Measurements from ENCODE around the gene EDN3.

Gene EDN3

DNA sequence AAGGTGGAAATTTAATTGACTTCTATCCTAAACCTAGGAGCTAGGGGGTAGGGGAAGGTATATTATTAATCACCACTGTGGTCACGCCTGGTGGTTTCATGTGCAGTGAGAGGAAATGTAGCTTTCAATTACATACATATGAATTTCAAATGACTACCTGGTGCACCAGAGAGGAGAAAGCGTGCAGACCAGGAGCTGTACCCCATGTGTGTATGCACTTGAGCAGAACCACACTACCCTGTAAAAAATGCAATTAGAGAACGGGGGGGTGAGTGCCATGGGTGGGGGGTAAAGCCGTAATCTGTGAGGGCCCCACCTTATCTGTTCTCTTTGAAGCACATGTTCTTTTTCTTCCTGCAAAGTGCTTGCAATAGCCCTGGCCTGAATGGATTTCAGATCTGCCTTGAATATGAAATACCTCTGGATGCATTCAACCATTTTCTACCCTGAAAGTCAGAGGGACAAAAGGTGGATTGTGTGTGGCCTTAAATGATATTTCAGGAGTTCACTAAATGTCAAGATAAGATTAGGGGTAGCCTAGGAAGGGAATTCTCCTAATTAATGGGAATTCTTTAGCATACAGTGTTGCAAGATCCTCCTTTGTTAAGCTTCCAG lies 30.9 kb upstream of the EDN3 start:
- Histone ChIP-seq H3K4me1 (ENCODE audit: low read length) (peaks cover 6% of the 10 kb centered on the region; the same call in 1 of the 2 replicates), H2AFZ (ENCODE audit: low read depth, low read length) (no peak overlapping the region), H3K4me3 (ENCODE audit: low read length) (no peak overlapping the region), H3K9ac (ENCODE audit: low read length) (no peak overlapping the region), H3K27ac (ENCODE audit: low read length) (no peak overlapping the region), H3K27me3 (ENCODE audit: low read depth, low read length) (peaks cover 90% of the 10 kb centered on the region), H4K20me1 (ENCODE audit: insufficient read depth, low read length) (no peaks in the 10 kb centered on the region), H3K4me2 (ENCODE audit: low read length) (no peak overlapping the region), H3K9me3 (ENCODE audit: insufficient read depth, low read length) (no peaks in the 10 kb centered on the region), H3K79me2 (ENCODE audit: low read length) (no peaks in the 10 kb centered on the region), H3K36me3 (replicated peaks; ENCODE audit: low read depth, low read length) (no peaks in the 10 kb centered on the region)
- TF ChIP-seq EZH2phosphoT487 (IDR thresholded peaks at IDR 0.05; ENCODE audit: low read depth), result no peak
- TF ChIP-seq, protein P1, sequence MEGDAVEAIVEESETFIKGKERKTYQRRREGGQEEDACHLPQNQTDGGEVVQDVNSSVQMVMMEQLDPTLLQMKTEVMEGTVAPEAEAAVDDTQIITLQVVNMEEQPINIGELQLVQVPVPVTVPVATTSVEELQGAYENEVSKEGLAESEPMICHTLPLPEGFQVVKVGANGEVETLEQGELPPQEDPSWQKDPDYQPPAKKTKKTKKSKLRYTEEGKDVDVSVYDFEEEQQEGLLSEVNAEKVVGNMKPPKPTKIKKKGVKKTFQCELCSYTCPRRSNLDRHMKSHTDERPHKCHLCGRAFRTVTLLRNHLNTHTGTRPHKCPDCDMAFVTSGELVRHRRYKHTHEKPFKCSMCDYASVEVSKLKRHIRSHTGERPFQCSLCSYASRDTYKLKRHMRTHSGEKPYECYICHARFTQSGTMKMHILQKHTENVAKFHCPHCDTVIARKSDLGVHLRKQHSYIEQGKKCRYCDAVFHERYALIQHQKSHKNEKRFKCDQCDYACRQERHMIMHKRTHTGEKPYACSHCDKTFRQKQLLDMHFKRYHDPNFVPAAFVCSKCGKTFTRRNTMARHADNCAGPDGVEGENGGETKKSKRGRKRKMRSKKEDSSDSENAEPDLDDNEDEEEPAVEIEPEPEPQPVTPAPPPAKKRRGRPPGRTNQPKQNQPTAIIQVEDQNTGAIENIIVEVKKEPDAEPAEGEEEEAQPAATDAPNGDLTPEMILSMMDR (IDR thresholded peaks at IDR 0.05; ENCODE audit: low read depth, low read length), result no peak

- Histone ChIP-seq H3K4me3 (ENCODE audit: low read length) (no peak overlapping the region), H3K4me1 (ENCODE audit: low read length) (peaks cover 6% of the 10 kb centered on the region; the same call in 1 of the 2 replicates), H3K27ac (ENCODE audit: low read length) (no peak overlapping the region), H3K4me2 (ENCODE audit: low read length) (no peak overlapping the region), H3K9ac (ENCODE audit: low read length) (no peak overlapping the region), H3K9me3 (ENCODE audit: insufficient read depth, low read length) (no peaks in the 10 kb centered on the region), H3K79me2 (ENCODE audit: low read length) (no peaks in the 10 kb centered on the region), H4K20me1 (ENCODE audit: insufficient read depth, low read length) (no peaks in the 10 kb centered on the region), H3K36me3 (replicated peaks; ENCODE audit: low read depth, low read length) (no peaks in the 10 kb centered on the region), H3K27me3 (ENCODE audit: low read depth, low read length) (peaks cover 87% of the 10 kb centered on the region), H2AFZ (ENCODE audit: low read depth, low read length) (no peak overlapping the region)
- TF ChIP-seq, protein P1 (IDR thresholded peaks at IDR 0.05; ENCODE audit: low read depth, low read length), result no peak
- no peak for TF ChIP-seq EZH2phosphoT487 (IDR thresholded peaks at IDR 0.05; ENCODE audit: low read depth)
These were observed 30.0 kb upstream of the EDN3 start for GRCh38 chr20:59270380-59270779.

GRCh38 chr20:59273739-59274357 lies 26.6 kb upstream of the EDN3 start:
- TF ChIP-seq, protein P1 (IDR thresholded peaks at IDR 0.05; ENCODE audit: low read depth, low read length), result no peak
- no peak for TF ChIP-seq EZH2phosphoT487 (IDR thresholded peaks at IDR 0.05; ENCODE audit: low read depth)
- Histone ChIP-seq H3K27ac (ENCODE audit: low read length) (no peak overlapping the region), H3K79me2 (ENCODE audit: low read length) (no peaks in the 10 kb centered on the region), H3K4me1 (ENCODE audit: low read length) (peaks cover 6% of the 10 kb centered on the region; the same call in 1 of the 2 replicates), H2AFZ (ENCODE audit: low read depth, low read length) (no peak overlapping the region), H3K36me3 (replicated peaks; ENCODE audit: low read depth, low read length) (no peaks in the 10 kb centered on the region), H3K4me3 (ENCODE audit: low read length) (no peak overlapping the region), H3K9ac (ENCODE audit: low read length) (no peak overlapping the region), H3K9me3 (ENCODE audit: insufficient read depth, low read length) (no peaks in the 10 kb centered on the region), H3K27me3 (ENCODE audit: low read depth, low read length) (peaks cover 84% of the 10 kb centered on the region), H3K4me2 (ENCODE audit: low read length) (no peak overlapping the region), H4K20me1 (ENCODE audit: insufficient read depth, low read length) (no peaks in the 10 kb centered on the region)

DNA sequence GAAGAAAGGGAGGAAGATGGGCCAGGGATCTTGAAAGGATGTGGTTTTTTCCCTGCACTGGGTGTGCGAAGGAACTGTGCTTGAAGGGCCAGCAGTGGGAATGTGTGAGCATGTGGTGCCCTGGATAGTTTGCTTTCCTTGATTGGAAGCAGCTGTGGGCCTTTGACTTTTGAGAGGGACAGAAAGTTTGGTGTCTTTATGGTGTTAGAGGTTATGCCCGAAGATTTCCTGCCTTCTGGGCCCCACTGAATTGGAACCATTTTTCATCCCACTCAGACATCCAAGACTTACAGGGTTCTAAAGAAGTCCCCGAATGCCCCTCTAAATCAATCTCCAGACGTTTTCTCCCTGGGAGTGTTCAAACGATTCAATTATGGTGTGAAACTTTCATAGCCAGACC lies 23.5 kb upstream of the EDN3 start:
- H3K79me2 ChIP-seq (ENCODE audit: low read length), result no peaks in the 10 kb centered on the region

More for the DNA sequence above, 23.5 kb upstream of the EDN3 start:
- H3K9me3 ChIP-seq (ENCODE audit: insufficient read depth, low read length), result no peaks in the 10 kb centered on the region
- H3K4me3 ChIP-seq (ENCODE audit: low read length), result no peak overlapping the region
- H4K20me1 ChIP-seq (ENCODE audit: insufficient read depth, low read length), result no peaks in the 10 kb centered on the region
- no peak overlapping the region for H3K4me2 ChIP-seq (ENCODE audit: low read length)
- no peaks in the 10 kb centered on the region for H3K36me3 ChIP-seq (replicated peaks; ENCODE audit: low read depth, low read length)
- peaks cover 82% of the 10 kb centered on the region for H3K27me3 ChIP-seq (ENCODE audit: low read depth, low read length)
- no peaks in the 10 kb centered on the region for H3K4me1 ChIP-seq (ENCODE audit: low read length)
- H2AFZ ChIP-seq (ENCODE audit: low read depth, low read length), result no peak overlapping the region
- no peak overlapping the region for H3K27ac ChIP-seq (ENCODE audit: low read length)
- TF ChIP-seq, protein P1 (IDR thresholded peaks at IDR 0.05; ENCODE audit: low read depth, low read length), result no peak
- no peak for TF ChIP-seq EZH2phosphoT487 (IDR thresholded peaks at IDR 0.05; ENCODE audit: low read depth)
- no peak overlapping the region for H3K9ac ChIP-seq (ENCODE audit: low read length)

Data from OCI-LY3 (cell line).